HepG2 (cell line): ENCODE measurements around the gene BCCIP. TPM values are rescaled to one million over a fixed set of nuclear protein-coding genes. Genes with fewer than 3 reads are reported as not detected.
A peak's percentile ranks its signal among the peaks of the same experiment; 100 is the strongest.

Source experiments
- ASH2L ChIP-seq: fragments of 300-600, 200-600 bp; sonication (generic); IDR thresholded peaks from 2 replicates; pipeline ENCODE4 v1.7.0; 2017; ENCODE audit warnings: low read depth, mild to moderate bottlenecking, moderate library complexity, mixed read lengths, low read length; ENCODE audit not compliant: insufficient read length
- ELF3 ChIP-seq: IDR thresholded peaks from 2 replicates; pipeline ENCODE4 v1.6.1; 2016; ENCODE audit warnings: missing genetic modification reagents, missing compliant biosample characterization
- LCORL ChIP-seq, 2 experiments: fragments of 450-650 bp in 1 of 2; sonication (generic) in 1 of 2; formaldehyde crosslinking in 1 of 2; IDR thresholded peaks; 2 replicates each; pipeline versions ENCODE4 v1.5.0 to v1.6.1; 2017 to 2020; ENCODE audit warnings: antibody characterized with exemption in 1 of 2, missing genetic modification reagents in 1 of 2
- MED1 ChIP-seq: sonication (generic); formaldehyde crosslinking; IDR thresholded peaks from 2 replicates; pipeline ENCODE4 v1.4.0; 2020; ENCODE audit warnings: missing genetic modification reagents
- SOX13 ChIP-seq, 3 experiments: fragments of 450-650 bp in 1 of 3; sonication (generic) in 1 of 3; formaldehyde crosslinking in 1 of 3; IDR thresholded peaks in 2 of 3; conservative IDR thresholded peaks in 1 of 3; 2 replicates each; pipeline versions ENCODE4 v1.5.0 to v1.6.1; 2016 to 2020; ENCODE audit warnings: antibody characterized with exemption in 1 of 3, mild to moderate bottlenecking in 1 of 3, missing compliant biosample characterization in 1 of 3, missing genetic modification reagents in 1 of 3, moderate library complexity in 1 of 3
- SOX5 ChIP-seq: IDR thresholded peaks from 2 replicates; pipeline ENCODE4 v1.6.1; 2016; ENCODE audit warnings: borderline replicate concordance
- SOX6 ChIP-seq, 2 experiments: fragments of 450-650 bp in 1 of 2; sonication (generic) in 1 of 2; formaldehyde crosslinking in 1 of 2; IDR thresholded peaks; 2 replicates each; pipeline versions ENCODE4 v1.4.0 to v1.6.1; 2017 to 2020; ENCODE audit warnings: antibody characterized with exemption in 1 of 2, mild to moderate bottlenecking in 1 of 2, missing genetic modification reagents in 1 of 2
- ZNF335 ChIP-seq: sonication (generic); formaldehyde crosslinking; IDR thresholded peaks from 2 replicates; pipeline ENCODE4 v1.4.0; 2020; ENCODE audit warnings: missing genetic modification reagents
- ZNF564 ChIP-seq: sonication (generic); formaldehyde crosslinking; IDR thresholded peaks from 2 replicates; pipeline ENCODE4 v1.8.1; 2023; ENCODE audit warnings: mild to moderate bottlenecking, missing genetic modification reagents
- polyA plus RNA-seq, 8 experiments: library from polyadenylated mRNA; depleted of rRNA in 3 of 8; stranded (reverse) in 7 of 8; unstranded in 1 of 8; fragments of >200 nt; fragmentation: Illumina TruSeq in 4 of 8; extraction: Trizol in 4 of 8; gene quantifications; 2 replicates each; pipeline versions ENCODE4 v1.2.1 to v1.2.3, GENCODE V29; 2011 to 2016; ENCODE audit warnings: low read depth in 4 of 8, missing spikeins in 1 of 8, mixed read lengths in 1 of 8; ENCODE audit not compliant: insufficient read depth in 1 of 8
- total RNA-seq, 5 experiments: library from RNA; depleted of rRNA; stranded (reverse); fragments of >200 nt; fragmentation: Illumina TruSeq; extraction: Trizol; gene quantifications; 2 replicates each; pipeline ENCODE4 v1.2.3, GENCODE V29; 2016; ENCODE audit warnings: low read depth in 1 of 5
- TF ChIP-seq, protein P1 (sequence below): IDR thresholded peaks from 2 replicates; pipeline ENCODE4 v1.4.0; 2020; ENCODE audit warnings: mild to moderate bottlenecking, missing genetic modification reagents
- TF ChIP-seq, protein P2 (sequence below), 2 experiments: sonication (generic) in 1 of 2; formaldehyde crosslinking in 1 of 2; IDR thresholded peaks; 2 replicates each; pipeline versions ENCODE4 v1.4.0 to v1.6.1; 2016 to 2020; ENCODE audit warnings: borderline replicate concordance in 1 of 2, low read depth in 1 of 2, mild to moderate bottlenecking in 1 of 2, missing genetic modification reagents in 1 of 2
- TF ChIP-seq, protein P3 (sequence below): sonication (generic); formaldehyde crosslinking; IDR thresholded peaks from 2 replicates; pipeline ENCODE4 v1.9.0; 2021; ENCODE audit warnings: missing genetic modification reagents, borderline replicate concordance
- TF ChIP-seq, protein P4 (sequence below): IDR thresholded peaks from 2 replicates; pipeline ENCODE4 v1.6.1; 2016; ENCODE audit warnings: low read depth, borderline replicate concordance

Gene BCCIP
- total and polyA plus RNA-seq, 2 of the 13 experiments (the other 11 are each of a cell fraction or from before 2014, with no cell fraction given): 37.0 to 132 TPM

DNA sequence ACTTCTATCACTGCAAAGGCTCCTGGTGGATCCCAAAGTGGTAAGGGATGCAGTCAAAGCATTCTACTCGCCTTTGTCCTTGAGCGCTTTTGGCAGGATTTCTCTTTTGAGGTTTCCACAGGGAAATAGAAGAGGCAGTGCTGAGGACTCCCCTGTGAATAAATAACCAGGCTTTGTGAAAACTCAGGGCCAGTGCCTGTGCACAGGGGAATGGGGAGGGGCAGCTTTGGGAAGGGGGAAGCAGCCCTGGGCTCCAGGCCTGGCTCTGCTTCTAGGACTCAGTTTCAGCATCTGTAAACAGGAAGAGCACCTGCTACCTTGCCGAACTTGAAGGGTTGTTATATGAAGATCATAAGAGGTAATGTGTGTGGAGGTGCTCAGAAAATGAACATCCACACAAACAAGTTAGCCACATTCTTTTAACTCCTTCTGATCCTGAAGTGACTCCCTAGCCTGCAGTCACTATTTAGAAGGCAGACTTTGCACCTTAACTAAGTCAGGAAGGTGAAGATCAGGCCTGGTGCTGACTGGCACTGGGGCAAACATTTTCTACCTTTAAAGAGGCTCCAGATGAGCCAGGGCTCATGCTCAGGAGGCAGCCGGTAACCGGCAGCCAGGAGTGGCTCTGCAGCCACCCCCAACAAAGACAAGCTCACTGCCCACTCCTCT, 25.2 kb upstream of the BCCIP start (continued):
- TF ChIP-seq, protein P1, sequence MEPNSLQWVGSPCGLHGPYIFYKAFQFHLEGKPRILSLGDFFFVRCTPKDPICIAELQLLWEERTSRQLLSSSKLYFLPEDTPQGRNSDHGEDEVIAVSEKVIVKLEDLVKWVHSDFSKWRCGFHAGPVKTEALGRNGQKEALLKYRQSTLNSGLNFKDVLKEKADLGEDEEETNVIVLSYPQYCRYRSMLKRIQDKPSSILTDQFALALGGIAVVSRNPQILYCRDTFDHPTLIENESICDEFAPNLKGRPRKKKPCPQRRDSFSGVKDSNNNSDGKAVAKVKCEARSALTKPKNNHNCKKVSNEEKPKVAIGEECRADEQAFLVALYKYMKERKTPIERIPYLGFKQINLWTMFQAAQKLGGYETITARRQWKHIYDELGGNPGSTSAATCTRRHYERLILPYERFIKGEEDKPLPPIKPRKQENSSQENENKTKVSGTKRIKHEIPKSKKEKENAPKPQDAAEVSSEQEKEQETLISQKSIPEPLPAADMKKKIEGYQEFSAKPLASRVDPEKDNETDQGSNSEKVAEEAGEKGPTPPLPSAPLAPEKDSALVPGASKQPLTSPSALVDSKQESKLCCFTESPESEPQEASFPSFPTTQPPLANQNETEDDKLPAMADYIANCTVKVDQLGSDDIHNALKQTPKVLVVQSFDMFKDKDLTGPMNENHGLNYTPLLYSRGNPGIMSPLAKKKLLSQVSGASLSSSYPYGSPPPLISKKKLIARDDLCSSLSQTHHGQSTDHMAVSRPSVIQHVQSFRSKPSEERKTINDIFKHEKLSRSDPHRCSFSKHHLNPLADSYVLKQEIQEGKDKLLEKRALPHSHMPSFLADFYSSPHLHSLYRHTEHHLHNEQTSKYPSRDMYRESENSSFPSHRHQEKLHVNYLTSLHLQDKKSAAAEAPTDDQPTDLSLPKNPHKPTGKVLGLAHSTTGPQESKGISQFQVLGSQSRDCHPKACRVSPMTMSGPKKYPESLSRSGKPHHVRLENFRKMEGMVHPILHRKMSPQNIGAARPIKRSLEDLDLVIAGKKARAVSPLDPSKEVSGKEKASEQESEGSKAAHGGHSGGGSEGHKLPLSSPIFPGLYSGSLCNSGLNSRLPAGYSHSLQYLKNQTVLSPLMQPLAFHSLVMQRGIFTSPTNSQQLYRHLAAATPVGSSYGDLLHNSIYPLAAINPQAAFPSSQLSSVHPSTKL: peak; percentile 65
- TF ChIP-seq ZNF335 (CRISPR knock-in tag) (0 out of 2 replicates have a peak, but pooled peaks have one; percentile 29), MED1 (CRISPR knock-in tag) (peak; percentile 21; the same call in 1 of the 2 replicates), LCORL (IDR thresholded peaks at IDR 0.05) (no peak), LCORL (CRISPR knock-in tag; IDR thresholded peaks at IDR 0.05) (0 out of 2 replicates have a peak, but pooled peaks have one; percentile 55), SOX6 (IDR thresholded peaks at IDR 0.05) (no peak), SOX6 (CRISPR knock-in tag; IDR thresholded peaks at IDR 0.05) (peak; percentile 28; the same call in 1 of the 2 replicates), ASH2L (peak; percentile 46), ELF3 (CRISPR knock-in tag) (peak; percentile 51), ZNF564 (CRISPR knock-in tag) (0 out of 2 replicates have a peak, but pooled peaks have one; percentile 42), SOX5 (CRISPR knock-in tag) (0 out of 2 replicates have a peak, but pooled peaks have one; percentile 34), SOX13 (IDR thresholded peaks at IDR 0.05) (no peak), SOX13 (CRISPR knock-in tag; conservative IDR thresholded peaks at IDR 0.05 in 1 of 2, IDR thresholded peaks at IDR 0.05 in 1 of 2) (peak in 1 of 2 experiments; percentile 51; a peak in 2 of 4 replicates)
- TF ChIP-seq, protein P2, sequence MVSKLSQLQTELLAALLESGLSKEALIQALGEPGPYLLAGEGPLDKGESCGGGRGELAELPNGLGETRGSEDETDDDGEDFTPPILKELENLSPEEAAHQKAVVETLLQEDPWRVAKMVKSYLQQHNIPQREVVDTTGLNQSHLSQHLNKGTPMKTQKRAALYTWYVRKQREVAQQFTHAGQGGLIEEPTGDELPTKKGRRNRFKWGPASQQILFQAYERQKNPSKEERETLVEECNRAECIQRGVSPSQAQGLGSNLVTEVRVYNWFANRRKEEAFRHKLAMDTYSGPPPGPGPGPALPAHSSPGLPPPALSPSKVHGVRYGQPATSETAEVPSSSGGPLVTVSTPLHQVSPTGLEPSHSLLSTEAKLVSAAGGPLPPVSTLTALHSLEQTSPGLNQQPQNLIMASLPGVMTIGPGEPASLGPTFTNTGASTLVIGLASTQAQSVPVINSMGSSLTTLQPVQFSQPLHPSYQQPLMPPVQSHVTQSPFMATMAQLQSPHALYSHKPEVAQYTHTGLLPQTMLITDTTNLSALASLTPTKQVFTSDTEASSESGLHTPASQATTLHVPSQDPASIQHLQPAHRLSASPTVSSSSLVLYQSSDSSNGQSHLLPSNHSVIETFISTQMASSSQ (IDR thresholded peaks at IDR 0.05; ENCODE audit: low read depth): peak; percentile 55; the same call in 1 of the 2 replicates
- TF ChIP-seq, protein P2 (CRISPR knock-in tag; IDR thresholded peaks at IDR 0.05; ENCODE audit: borderline replicate concordance): peak; percentile 82; the same call in 1 of the 2 replicates
- TF ChIP-seq, protein P3, sequence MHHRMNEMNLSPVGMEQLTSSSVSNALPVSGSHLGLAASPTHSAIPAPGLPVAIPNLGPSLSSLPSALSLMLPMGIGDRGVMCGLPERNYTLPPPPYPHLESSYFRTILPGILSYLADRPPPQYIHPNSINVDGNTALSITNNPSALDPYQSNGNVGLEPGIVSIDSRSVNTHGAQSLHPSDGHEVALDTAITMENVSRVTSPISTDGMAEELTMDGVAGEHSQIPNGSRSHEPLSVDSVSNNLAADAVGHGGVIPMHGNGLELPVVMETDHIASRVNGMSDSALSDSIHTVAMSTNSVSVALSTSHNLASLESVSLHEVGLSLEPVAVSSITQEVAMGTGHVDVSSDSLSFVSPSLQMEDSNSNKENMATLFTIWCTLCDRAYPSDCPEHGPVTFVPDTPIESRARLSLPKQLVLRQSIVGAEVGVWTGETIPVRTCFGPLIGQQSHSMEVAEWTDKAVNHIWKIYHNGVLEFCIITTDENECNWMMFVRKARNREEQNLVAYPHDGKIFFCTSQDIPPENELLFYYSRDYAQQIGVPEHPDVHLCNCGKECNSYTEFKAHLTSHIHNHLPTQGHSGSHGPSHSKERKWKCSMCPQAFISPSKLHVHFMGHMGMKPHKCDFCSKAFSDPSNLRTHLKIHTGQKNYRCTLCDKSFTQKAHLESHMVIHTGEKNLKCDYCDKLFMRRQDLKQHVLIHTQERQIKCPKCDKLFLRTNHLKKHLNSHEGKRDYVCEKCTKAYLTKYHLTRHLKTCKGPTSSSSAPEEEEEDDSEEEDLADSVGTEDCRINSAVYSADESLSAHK (CRISPR knock-in tag): no peak
- TF ChIP-seq, protein P4, sequence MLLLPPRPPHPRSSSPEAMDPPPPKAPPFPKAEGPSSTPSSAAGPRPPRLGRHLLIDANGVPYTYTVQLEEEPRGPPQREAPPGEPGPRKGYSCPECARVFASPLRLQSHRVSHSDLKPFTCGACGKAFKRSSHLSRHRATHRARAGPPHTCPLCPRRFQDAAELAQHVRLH (CRISPR knock-in tag): no peak
